ENCODE measurements around the gene UBR3.
A peak's percentile ranks its signal among the peaks of the same experiment; 100 is the strongest.
"Not testable (repeated sequence)": the region's sequence is repeated elsewhere in the genome, so short reads cannot be mapped to it uniquely, and the experiment has no call there.

The UBR3 gene

DNA sequence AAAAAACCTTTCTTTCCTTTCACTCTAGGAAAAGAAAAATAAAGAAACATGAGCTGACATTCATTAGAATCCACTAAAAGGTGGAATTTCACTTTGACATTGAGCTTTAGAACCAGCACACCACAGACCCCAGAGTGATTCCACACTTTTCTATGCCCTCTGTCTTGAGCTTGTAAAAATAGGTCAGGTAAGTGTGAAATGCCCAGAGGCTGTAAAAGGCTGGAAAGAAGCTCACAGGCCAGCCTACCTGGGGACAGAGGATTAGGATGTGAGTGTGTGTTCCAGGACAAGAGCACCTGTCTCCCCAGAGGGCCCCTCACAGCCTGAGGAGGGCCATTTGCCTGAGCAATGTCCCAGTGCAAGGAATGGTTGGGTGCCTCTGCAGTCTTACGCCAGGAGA, 294.4 kb downstream of the UBR3 start:
- Histone ChIP-seq H3K9me3 (ENCODE audit: insufficient read depth, low read depth, low read length) (no peaks in the 10 kb centered on the region), H3K27me3 (ENCODE audit: insufficient read depth, low read length, poor library complexity, severe bottlenecking) (no peaks in the 10 kb centered on the region), H3K9me2 (replicated peaks; ENCODE audit: low read depth, low read length) (no peaks in the 10 kb centered on the region), H3K79me2 (ENCODE audit: insufficient read depth, low read length) (no peaks in the 10 kb centered on the region), H3K9ac (ENCODE audit: low read depth, low read length, poor library complexity, severe bottlenecking) (no peak overlapping the region), H3K4me3 (ENCODE audit: low read length, poor library complexity, severe bottlenecking) (no peak overlapping the region), H4K20me1 (ENCODE audit: insufficient read depth, low read length, poor library complexity, severe bottlenecking) (no peaks in the 10 kb centered on the region), H3F3A (ENCODE audit: low read depth) (no peaks in the 10 kb centered on the region), H3K4me1 (ENCODE audit: insufficient read depth, low read length, poor library complexity, severe bottlenecking) (peaks cover 15% of the 10 kb centered on the region), H3K4me2 (ENCODE audit: low read depth, low read length, poor library complexity, severe bottlenecking) (no peak overlapping the region), H3K36me3 (ENCODE audit: insufficient read depth, low read length) (no peaks in the 10 kb centered on the region), H2AFZ (ENCODE audit: low read length) (no peak overlapping the region)
- TF ChIP-seq, protein P1, sequence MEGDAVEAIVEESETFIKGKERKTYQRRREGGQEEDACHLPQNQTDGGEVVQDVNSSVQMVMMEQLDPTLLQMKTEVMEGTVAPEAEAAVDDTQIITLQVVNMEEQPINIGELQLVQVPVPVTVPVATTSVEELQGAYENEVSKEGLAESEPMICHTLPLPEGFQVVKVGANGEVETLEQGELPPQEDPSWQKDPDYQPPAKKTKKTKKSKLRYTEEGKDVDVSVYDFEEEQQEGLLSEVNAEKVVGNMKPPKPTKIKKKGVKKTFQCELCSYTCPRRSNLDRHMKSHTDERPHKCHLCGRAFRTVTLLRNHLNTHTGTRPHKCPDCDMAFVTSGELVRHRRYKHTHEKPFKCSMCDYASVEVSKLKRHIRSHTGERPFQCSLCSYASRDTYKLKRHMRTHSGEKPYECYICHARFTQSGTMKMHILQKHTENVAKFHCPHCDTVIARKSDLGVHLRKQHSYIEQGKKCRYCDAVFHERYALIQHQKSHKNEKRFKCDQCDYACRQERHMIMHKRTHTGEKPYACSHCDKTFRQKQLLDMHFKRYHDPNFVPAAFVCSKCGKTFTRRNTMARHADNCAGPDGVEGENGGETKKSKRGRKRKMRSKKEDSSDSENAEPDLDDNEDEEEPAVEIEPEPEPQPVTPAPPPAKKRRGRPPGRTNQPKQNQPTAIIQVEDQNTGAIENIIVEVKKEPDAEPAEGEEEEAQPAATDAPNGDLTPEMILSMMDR (conservative IDR thresholded peaks at IDR 0.05; ENCODE audit: low read length): no peak
- TF ChIP-seq EZH2phosphoT487 (IDR thresholded peaks at IDR 0.05; ENCODE audit: borderline replicate concordance): no peak

DNA sequence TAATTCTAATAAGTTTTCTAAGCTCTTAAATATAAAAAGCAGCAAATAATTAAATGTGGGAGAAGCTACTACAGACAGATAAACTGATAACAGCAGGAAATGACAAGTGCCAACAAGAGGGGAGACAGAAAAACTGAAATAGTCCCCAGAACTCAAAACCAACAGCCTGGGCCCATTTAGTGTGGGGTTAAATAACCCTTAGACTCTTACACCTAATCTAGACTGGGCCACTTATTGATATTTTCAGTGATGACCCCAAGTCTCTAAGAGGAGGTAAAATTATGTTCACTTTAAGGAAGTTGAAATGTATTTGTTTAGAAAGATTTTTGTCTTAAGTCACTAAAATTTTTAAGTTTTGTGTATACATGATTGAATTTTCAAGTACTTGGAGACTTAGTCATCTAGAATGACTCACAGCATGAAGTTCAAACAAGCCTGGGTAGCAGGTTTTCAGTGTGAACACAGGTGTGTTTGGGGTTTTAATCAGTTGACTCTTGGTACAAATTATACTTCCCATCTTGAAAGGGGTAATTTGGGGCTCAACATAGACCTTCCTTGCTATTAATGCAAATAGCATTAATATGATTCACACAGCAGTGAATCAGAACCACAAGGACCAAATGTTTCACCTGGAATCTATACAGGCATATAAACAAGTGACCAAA, 295.8 kb downstream of the UBR3 start:
- Histone ChIP-seq H3K4me2 (ENCODE audit: low read depth, low read length, poor library complexity, severe bottlenecking) (no peak overlapping the region), H3K4me1 (ENCODE audit: insufficient read depth, low read length, poor library complexity, severe bottlenecking) (peaks cover 15% of the 10 kb centered on the region), H3F3A (ENCODE audit: low read depth) (no peaks in the 10 kb centered on the region), H3K27me3 (ENCODE audit: insufficient read depth, low read length, poor library complexity, severe bottlenecking) (no peaks in the 10 kb centered on the region), H3K36me3 (ENCODE audit: insufficient read depth, low read length) (no peaks in the 10 kb centered on the region), H3K9me2 (replicated peaks; ENCODE audit: low read depth, low read length) (no peaks in the 10 kb centered on the region), H3K4me3 (ENCODE audit: low read length, poor library complexity, severe bottlenecking) (no peak overlapping the region), H2AFZ (ENCODE audit: low read length) (peak overlapping the region; percentile 15; the same call in 1 of the 2 replicates), H3K9ac (ENCODE audit: low read depth, low read length, poor library complexity, severe bottlenecking) (no peak overlapping the region), H3K9me3 (ENCODE audit: insufficient read depth, low read depth, low read length) (no peaks in the 10 kb centered on the region), H4K20me1 (ENCODE audit: insufficient read depth, low read length, poor library complexity, severe bottlenecking) (no peaks in the 10 kb centered on the region), H3K79me2 (ENCODE audit: insufficient read depth, low read length) (no peaks in the 10 kb centered on the region)
- TF ChIP-seq, protein P1 (conservative IDR thresholded peaks at IDR 0.05; ENCODE audit: low read length): no peak
- TF ChIP-seq EZH2phosphoT487 (IDR thresholded peaks at IDR 0.05; ENCODE audit: borderline replicate concordance): no peak

DNA sequence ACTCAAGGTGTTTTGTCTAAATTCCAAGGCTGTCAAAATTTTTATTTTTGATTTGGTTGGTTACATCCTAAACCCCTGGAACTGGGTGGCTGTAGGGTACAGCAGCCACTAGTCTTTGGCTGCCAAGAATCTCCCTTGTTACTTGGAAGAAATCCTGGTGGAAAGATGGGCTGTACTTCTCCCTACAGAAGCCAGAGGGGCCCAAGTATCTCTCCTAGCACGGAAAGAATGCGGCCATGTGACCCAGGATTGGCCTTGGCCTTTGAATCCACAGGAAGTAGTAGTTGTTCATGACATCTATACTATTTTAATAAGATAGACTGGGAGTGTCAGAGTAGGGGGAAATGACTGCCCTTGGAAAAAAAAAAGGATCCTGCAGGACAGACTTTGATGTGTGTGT, 296.3 kb downstream of the UBR3 start:
- Histone ChIP-seq H4K20me1 (ENCODE audit: insufficient read depth, low read length, poor library complexity, severe bottlenecking) (no peaks in the 10 kb centered on the region), H3K4me3 (ENCODE audit: low read length, poor library complexity, severe bottlenecking) (no peak overlapping the region), H2AFZ (ENCODE audit: low read length) (peak overlapping the region; percentile 7; the same call in 1 of the 2 replicates), H3F3A (ENCODE audit: low read depth) (no peaks in the 10 kb centered on the region), H3K9ac (ENCODE audit: low read depth, low read length, poor library complexity, severe bottlenecking) (no peak overlapping the region), H3K36me3 (ENCODE audit: insufficient read depth, low read length) (no peaks in the 10 kb centered on the region), H3K27me3 (ENCODE audit: insufficient read depth, low read length, poor library complexity, severe bottlenecking) (no peaks in the 10 kb centered on the region), H3K4me2 (ENCODE audit: low read depth, low read length, poor library complexity, severe bottlenecking) (no peak overlapping the region), H3K9me3 (ENCODE audit: insufficient read depth, low read depth, low read length) (no peaks in the 10 kb centered on the region), H3K4me1 (ENCODE audit: insufficient read depth, low read length, poor library complexity, severe bottlenecking) (peaks cover 15% of the 10 kb centered on the region), H3K79me2 (ENCODE audit: insufficient read depth, low read length) (no peaks in the 10 kb centered on the region), H3K9me2 (replicated peaks; ENCODE audit: low read depth, low read length) (no peaks in the 10 kb centered on the region)
- TF ChIP-seq, protein P1 (conservative IDR thresholded peaks at IDR 0.05; ENCODE audit: low read length): no peak
- TF ChIP-seq EZH2phosphoT487 (IDR thresholded peaks at IDR 0.05; ENCODE audit: borderline replicate concordance): no peak

DNA sequence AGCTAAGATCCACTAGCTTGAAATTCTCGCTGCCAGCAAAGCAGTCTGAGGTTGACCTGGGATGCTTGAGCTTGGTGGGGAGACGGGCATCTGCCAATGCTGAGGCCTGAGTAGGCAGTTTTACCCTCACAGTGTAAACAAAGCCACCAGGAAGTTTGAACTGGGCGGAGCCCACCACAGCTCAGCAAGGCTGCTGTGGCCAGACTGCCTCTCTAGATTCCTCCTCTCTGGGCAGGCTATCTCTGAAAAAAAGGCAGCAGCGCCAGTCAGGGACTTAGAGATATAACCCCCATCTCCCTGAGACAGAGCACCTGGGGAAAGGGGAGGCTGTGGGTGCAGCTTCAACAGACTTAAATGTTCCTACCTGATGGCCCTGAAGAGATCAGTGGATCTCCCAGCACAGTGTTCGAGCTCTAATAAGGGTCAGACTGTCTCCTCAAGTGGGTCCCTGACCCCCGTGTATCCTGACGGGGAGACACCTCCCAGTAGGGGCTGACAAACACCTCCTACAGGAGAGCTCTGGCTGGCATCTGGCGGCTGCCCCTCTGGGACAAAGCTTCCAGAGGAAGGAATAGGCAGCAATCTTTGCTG, 299.0 kb downstream of the UBR3 start:
- H3K9me2 ChIP-seq (replicated peaks; ENCODE audit: low read depth, low read length); H3F3A ChIP-seq (ENCODE audit: low read depth); H3K4me3 ChIP-seq (ENCODE audit: low read length, poor library complexity, severe bottlenecking); H3K27me3 ChIP-seq (ENCODE audit: insufficient read depth, low read length, poor library complexity, severe bottlenecking); H3K9ac ChIP-seq (ENCODE audit: low read depth, low read length, poor library complexity, severe bottlenecking); H4K20me1 ChIP-seq (ENCODE audit: insufficient read depth, low read length, poor library complexity, severe bottlenecking); H3K36me3 ChIP-seq (ENCODE audit: insufficient read depth, low read length); H3K9me3 ChIP-seq (ENCODE audit: insufficient read depth, low read depth, low read length); H3K79me2 ChIP-seq (ENCODE audit: insufficient read depth, low read length): not testable (repeated sequence)
- H2AFZ ChIP-seq (ENCODE audit: low read length): peak overlapping the region; percentile 80
- H3K4me1 ChIP-seq (ENCODE audit: insufficient read depth, low read length, poor library complexity, severe bottlenecking): peaks cover 15% of the 10 kb centered on the region
- peak overlapping the region; percentile 20 for H3K4me2 ChIP-seq (ENCODE audit: low read depth, low read length, poor library complexity, severe bottlenecking)

Measured in Loucy (cell line).